NCI-H748 (cell line): Measurements from ENCODE around the gene MYO1H.
"Not testable (repeated sequence)": the region's sequence is repeated elsewhere in the genome, so short reads cannot be mapped to it uniquely, and the experiment has no call there.

Experiments used
- DNase-seq: peaks from one replicate; lab custom pipeline; 2025; ENCODE audit not compliant: unreplicated experiment; lab: John Stamatoyannopoulos, UW

The MYO1H gene

GRCh38 chr12:109345428-109345827 lies 2.3 kb upstream of the MYO1H start:
- DNase-seq = no peak

- no peak for DNase-seq
Measured at GRCh38 chr12:109346920-109347319, 780 bp upstream of the MYO1H start.

- no peak for DNase-seq
Measured at GRCh38 chr12:109352184-109352583, 4.5 kb downstream of the MYO1H start.

- no peak for DNase-seq
Measured at GRCh38 chr12:109356577-109356976, 8.9 kb downstream of the MYO1H start.

GRCh38 chr12:109357032-109357431 lies 9.3 kb downstream of the MYO1H start:
- no peak for DNase-seq

- no peak for DNase-seq
Measured at GRCh38 chr12:109358154-109358869, 10.6 kb downstream of the MYO1H start.

GRCh38 chr12:109359131-109359690 lies 11.5 kb downstream of the MYO1H start:
- peak; percentile 12 for DNase-seq

GRCh38 chr12:109369831-109370230 lies 22.1 kb downstream of the MYO1H start:
- DNase-seq = no peak

GRCh38 chr12:109377139-109377685 lies 29.5 kb downstream of the MYO1H start:
- DNase-seq = peak; percentile 36

GRCh38 chr12:109378569-109378968 lies 30.9 kb downstream of the MYO1H start:
- no peak for DNase-seq

GRCh38 chr12:109382031-109382430 lies 34.3 kb downstream of the MYO1H start:
- DNase-seq = no peak

GRCh38 chr12:109383240-109383639 lies 35.5 kb downstream of the MYO1H start:
- no peak for DNase-seq

GRCh38 chr12:109385339-109386058 lies 37.8 kb downstream of the MYO1H start:
- DNase-seq = peak; percentile 79

GRCh38 chr12:109386059-109386433 lies 38.3 kb downstream of the MYO1H start:
- DNase-seq = peak; percentile 30

- DNase-seq = peak; percentile 70
Measured at GRCh38 chr12:109387425-109388166, 39.9 kb downstream of the MYO1H start.

- DNase-seq = no peak
Measured at GRCh38 chr12:109388167-109388563, 40.5 kb downstream of the MYO1H start.

- peak; percentile 48 for DNase-seq
Measured at GRCh38 chr12:109389146-109389545, 41.4 kb downstream of the MYO1H start.

GRCh38 chr12:109393437-109394345 lies 46.0 kb downstream of the MYO1H start:
- peak; percentile 37 for DNase-seq

- DNase-seq = no peak
Measured at GRCh38 chr12:109394891-109395290, 47.2 kb downstream of the MYO1H start.

- DNase-seq = not testable (repeated sequence)
Measured at GRCh38 chr12:109404841-109405240, 57.1 kb downstream of the MYO1H start.
